Measurements from ENCODE around the gene ITGB1BP2.
"Not testable (repeated sequence)": the region's sequence is repeated elsewhere in the genome, so short reads cannot be mapped to it uniquely, and the experiment has no call there.

DNA sequence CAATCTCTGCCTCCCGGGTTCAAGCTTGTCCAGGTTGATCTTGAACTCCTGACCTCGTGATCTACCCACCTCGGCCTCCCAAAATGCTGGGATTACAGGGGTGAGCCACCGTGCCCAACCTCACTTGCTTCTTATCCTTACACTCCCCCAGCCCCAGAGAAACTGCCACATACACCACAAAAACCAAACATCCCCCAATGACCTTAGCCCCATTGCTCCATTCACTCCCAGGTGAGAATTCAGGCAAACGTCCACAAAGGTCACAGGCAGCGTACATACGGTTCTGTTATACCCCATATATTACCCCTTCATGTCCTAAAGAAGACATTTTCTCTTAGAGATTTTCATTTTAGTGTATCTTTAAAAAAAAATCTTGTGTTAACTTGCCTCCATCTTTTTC lies 1.1 kb upstream of the ITGB1BP2 start:
- TF ChIP-seq, protein P1, sequence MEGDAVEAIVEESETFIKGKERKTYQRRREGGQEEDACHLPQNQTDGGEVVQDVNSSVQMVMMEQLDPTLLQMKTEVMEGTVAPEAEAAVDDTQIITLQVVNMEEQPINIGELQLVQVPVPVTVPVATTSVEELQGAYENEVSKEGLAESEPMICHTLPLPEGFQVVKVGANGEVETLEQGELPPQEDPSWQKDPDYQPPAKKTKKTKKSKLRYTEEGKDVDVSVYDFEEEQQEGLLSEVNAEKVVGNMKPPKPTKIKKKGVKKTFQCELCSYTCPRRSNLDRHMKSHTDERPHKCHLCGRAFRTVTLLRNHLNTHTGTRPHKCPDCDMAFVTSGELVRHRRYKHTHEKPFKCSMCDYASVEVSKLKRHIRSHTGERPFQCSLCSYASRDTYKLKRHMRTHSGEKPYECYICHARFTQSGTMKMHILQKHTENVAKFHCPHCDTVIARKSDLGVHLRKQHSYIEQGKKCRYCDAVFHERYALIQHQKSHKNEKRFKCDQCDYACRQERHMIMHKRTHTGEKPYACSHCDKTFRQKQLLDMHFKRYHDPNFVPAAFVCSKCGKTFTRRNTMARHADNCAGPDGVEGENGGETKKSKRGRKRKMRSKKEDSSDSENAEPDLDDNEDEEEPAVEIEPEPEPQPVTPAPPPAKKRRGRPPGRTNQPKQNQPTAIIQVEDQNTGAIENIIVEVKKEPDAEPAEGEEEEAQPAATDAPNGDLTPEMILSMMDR (conservative IDR thresholded peaks at IDR 0.05; ENCODE audit: low read length) = not testable (repeated sequence)
- TF ChIP-seq EZH2phosphoT487 (IDR thresholded peaks at IDR 0.05; ENCODE audit: borderline replicate concordance, low read depth, low read length) = not testable (repeated sequence)

All from OCI-LY7 (cell line).